Nephron (organoid): Measurements from ENCODE around the gene ZNF280C.

Experiments
- H3K27ac Mint-ChIP-seq, 3 experiments: 2 replicates each; pipeline ENCODE4 v1.8.0; 2020; ENCODE audit warnings: mixed read lengths in 3 of 3, mild to moderate bottlenecking in 2 of 3, moderate library complexity in 1 of 3
- H3K27me3 Mint-ChIP-seq: 2 replicates; pipeline ENCODE4 v1.8.0; 2021; ENCODE audit warnings: low read depth, mild to moderate bottlenecking, moderate library complexity, mixed read lengths
- H3K36me3 Mint-ChIP-seq: 2 replicates; pipeline ENCODE4 v1.8.0; 2020; ENCODE audit warnings: low read depth, mixed read lengths
- H3K4me1 Mint-ChIP-seq: 2 replicates; pipeline ENCODE4 v1.8.0; 2020; ENCODE audit warnings: mixed read lengths
- H3K4me3 Mint-ChIP-seq, 3 experiments: 2 replicates each; pipeline ENCODE4 v1.8.0; 2020; ENCODE audit warnings: mild to moderate bottlenecking in 3 of 3, mixed read lengths in 3 of 3, moderate library complexity in 2 of 3
- H3K9me3 Mint-ChIP-seq: 2 replicates; pipeline ENCODE4 v1.8.0; 2020; ENCODE audit warnings: mixed read lengths
- CTCF ChIP-seq, 3 experiments: fragments of 200-600 bp; sonication (generic); IDR thresholded peaks; one replicate each; pipeline ENCODE4 v1.5.0; 2021; ENCODE audit warnings: antibody characterized with exemption in 3 of 3; ENCODE audit not compliant: unreplicated experiment in 3 of 3

ZNF280C gene

GRCh38 chrX:130224810-130225209, 43.9 kb downstream of the ZNF280C start:
- no peaks in the 10 kb centered on the region for H3K27me3 Mint-ChIP-seq
- no peaks in the 10 kb centered on the region for H3K9me3 Mint-ChIP-seq
- no peaks in the 10 kb centered on the region for H3K4me1 Mint-ChIP-seq
- H3K27ac Mint-ChIP-seq = no peak overlapping the region
- H3K4me3 Mint-ChIP-seq = no peak overlapping the region
- no peak for TF ChIP-seq CTCF (IDR thresholded peaks at IDR 0.05; ENCODE audit: unreplicated experiment in 3 of 3)
- peaks cover 29% of the 10 kb centered on the region for H3K36me3 Mint-ChIP-seq

GRCh38 chrX:130216320-130216719, 52.4 kb downstream of the ZNF280C start:
- H3K4me3 Mint-ChIP-seq = no peak overlapping the region
- no peaks in the 10 kb centered on the region for H3K27me3 Mint-ChIP-seq
- peaks cover 5% of the 10 kb centered on the region for H3K9me3 Mint-ChIP-seq
- no peak for TF ChIP-seq CTCF (IDR thresholded peaks at IDR 0.05; ENCODE audit: unreplicated experiment in 3 of 3)
- no peak overlapping the region for H3K27ac Mint-ChIP-seq
- no peaks in the 10 kb centered on the region for H3K4me1 Mint-ChIP-seq
- H3K36me3 Mint-ChIP-seq = peaks cover 69% of the 10 kb centered on the region

GRCh38 chrX:130213376-130213775, 55.3 kb downstream of the ZNF280C start:
- Mint-ChIP-seq H3K27ac (no peak overlapping the region), H3K27me3 (no peaks in the 10 kb centered on the region), H3K4me3 (no peak overlapping the region), H3K4me1 (no peaks in the 10 kb centered on the region), H3K36me3 (peaks cover 69% of the 10 kb centered on the region), H3K9me3 (peaks cover 5% of the 10 kb centered on the region)
- TF ChIP-seq CTCF (IDR thresholded peaks at IDR 0.05; ENCODE audit: unreplicated experiment in 3 of 3) = no peak

GRCh38 chrX:130212371-130212770, 56.3 kb downstream of the ZNF280C start:
- Mint-ChIP-seq H3K36me3 (peaks cover 70% of the 10 kb centered on the region), H3K27me3 (no peaks in the 10 kb centered on the region)

GRCh38 chrX:130211415-130212186, 57.1 kb downstream of the ZNF280C start:
- Mint-ChIP-seq H3K4me3 (no peak overlapping the region), H3K9me3 (peaks cover 5% of the 10 kb centered on the region), H3K36me3 (peaks cover 69% of the 10 kb centered on the region), H3K27ac (no peak overlapping the region), H3K27me3 (no peaks in the 10 kb centered on the region), H3K4me1 (no peaks in the 10 kb centered on the region)
- no peak for TF ChIP-seq CTCF (IDR thresholded peaks at IDR 0.05; ENCODE audit: unreplicated experiment in 3 of 3)

More at GRCh38 chrX:130212371-130212770, 56.3 kb downstream of the ZNF280C start:
- no peak for TF ChIP-seq CTCF (IDR thresholded peaks at IDR 0.05; ENCODE audit: unreplicated experiment in 3 of 3)
- Mint-ChIP-seq H3K27ac (no peak overlapping the region), H3K4me1 (no peaks in the 10 kb centered on the region), H3K4me3 (no peak overlapping the region), H3K9me3 (peaks cover 5% of the 10 kb centered on the region)

- no peak overlapping the region for H3K4me3 Mint-ChIP-seq
- peaks cover 3% of the 10 kb centered on the region for H3K27me3 Mint-ChIP-seq
- no peaks in the 10 kb centered on the region for H3K9me3 Mint-ChIP-seq
- no peak overlapping the region for H3K27ac Mint-ChIP-seq
- peaks cover 39% of the 10 kb centered on the region for H3K36me3 Mint-ChIP-seq
- no peaks in the 10 kb centered on the region for H3K4me1 Mint-ChIP-seq
- TF ChIP-seq CTCF (IDR thresholded peaks at IDR 0.05; ENCODE audit: unreplicated experiment in 3 of 3) = no peak
Measured at GRCh38 chrX:130204647-130205046, 64.1 kb downstream of the ZNF280C start.
